ENCODE measurements around the gene MYO1F.

The MYO1F gene

GRCh38 chr19:8486661-8487136 lies 90.5 kb downstream of the MYO1F start:
- H3K4me3 ChIP-seq (ENCODE audit: low read depth, low read length): no peak overlapping the region
- no peak for TF ChIP-seq CTCF (IDR thresholded peaks at IDR 0.05; ENCODE audit: borderline replicate concordance, insufficient read depth, low read depth, low read length)

- H3K4me3 ChIP-seq (ENCODE audit: low read depth, low read length): no peak overlapping the region
- TF ChIP-seq CTCF (IDR thresholded peaks at IDR 0.05; ENCODE audit: borderline replicate concordance, insufficient read depth, low read depth, low read length): no peak
Observed at GRCh38 chr19:8485561-8486371, 91.5 kb downstream of the MYO1F start.

GRCh38 chr19:8484331-8484894 lies 92.8 kb downstream of the MYO1F start:
- no peak for TF ChIP-seq CTCF (IDR thresholded peaks at IDR 0.05; ENCODE audit: borderline replicate concordance, insufficient read depth, low read depth, low read length)
- H3K4me3 ChIP-seq (ENCODE audit: low read depth, low read length): no peak overlapping the region

- TF ChIP-seq CTCF (IDR thresholded peaks at IDR 0.05; ENCODE audit: borderline replicate concordance, insufficient read depth, low read depth, low read length): no peak
- no peak overlapping the region for H3K4me3 ChIP-seq (ENCODE audit: low read depth, low read length)
Observed at GRCh38 chr19:8483165-8483564, 94.1 kb downstream of the MYO1F start.

GRCh38 chr19:8482696-8483095 lies 94.5 kb downstream of the MYO1F start:
- no peak overlapping the region for H3K4me3 ChIP-seq (ENCODE audit: low read depth, low read length)
- no peak for TF ChIP-seq CTCF (IDR thresholded peaks at IDR 0.05; ENCODE audit: borderline replicate concordance, insufficient read depth, low read depth, low read length)

- TF ChIP-seq CTCF (IDR thresholded peaks at IDR 0.05; ENCODE audit: borderline replicate concordance, insufficient read depth, low read depth, low read length): no peak
- H3K4me3 ChIP-seq (ENCODE audit: low read depth, low read length): no peak overlapping the region
Observed at GRCh38 chr19:8481616-8482015, 95.6 kb downstream of the MYO1F start.

GRCh38 chr19:8481201-8481600 lies 96.0 kb downstream of the MYO1F start:
- no peak overlapping the region for H3K4me3 ChIP-seq (ENCODE audit: low read depth, low read length)
- TF ChIP-seq CTCF (IDR thresholded peaks at IDR 0.05; ENCODE audit: borderline replicate concordance, insufficient read depth, low read depth, low read length): no peak

Measured in GM12875 (cell line).